Measurements from ENCODE around the gene TCP11L2.

DNA sequence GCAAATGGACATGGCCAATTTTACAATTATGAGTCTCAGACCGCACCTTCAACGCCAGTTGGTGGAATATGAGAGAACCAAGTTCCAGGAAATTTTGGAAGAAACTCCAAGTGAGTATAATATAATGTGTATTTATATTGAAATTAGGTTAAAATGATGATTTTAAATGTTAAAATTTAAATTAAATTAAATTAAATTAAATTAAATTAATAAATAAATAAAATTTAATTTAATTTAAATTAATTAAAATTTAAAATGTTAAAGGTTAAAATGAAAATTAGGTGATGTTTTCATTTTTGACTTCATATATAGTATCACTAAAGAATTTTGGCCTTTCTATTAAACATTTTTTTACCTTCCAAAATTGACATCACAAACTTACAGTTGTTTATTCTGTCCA lies 21.0 kb downstream of the TCP11L2 start:
- TF ChIP-seq EP300 (IDR thresholded peaks at IDR 0.05) (no peak), POLR2AphosphoS5 (IDR thresholded peaks at IDR 0.05) (no peak)

Measured in esophagus muscularis mucosa (tissue), 3 donors.